ENCODE data around the gene ACBD3.
"Not testable (repeated sequence)": the region's sequence is repeated elsewhere in the genome, so short reads cannot be mapped to it uniquely, and the experiment has no call there.

The ACBD3 gene

GRCh38 chr1:226186124-226187018, at the start of gene ACBD3:
ACBD3 (minus strand) TSS chr1:226186741; CDS start chr1:226186675, 66 bp downstream.
- peak; percentile 92 for DNase-seq

- DNase-seq = no peak
These were observed 47.3 kb upstream of the ACBD3 start for GRCh38 chr1:226233806-226234205.

- DNase-seq = no peak
These were observed 46.8 kb upstream of the ACBD3 start for GRCh38 chr1:226233293-226233692.

- no peak for DNase-seq
These were observed 40.1 kb upstream of the ACBD3 start for GRCh38 chr1:226226601-226227000.

- peak; percentile 46 for DNase-seq
These were observed 37.3 kb upstream of the ACBD3 start for GRCh38 chr1:226223786-226224244.

GRCh38 chr1:226223157-226223785, 36.7 kb upstream of the ACBD3 start, which contains the start of gene MIXL1:
MIXL1 (plus strand) TSS chr1:226223664; CDS start chr1:226223682, 18 bp downstream.
- peak; percentile 32 for DNase-seq

- no peak for DNase-seq
These were observed 36.1 kb upstream of the ACBD3 start for GRCh38 chr1:226222686-226223085.

- DNase-seq = no peak
These were observed 34.1 kb upstream of the ACBD3 start for GRCh38 chr1:226220473-226221189.

- DNase-seq = no peak
These were observed 30.7 kb upstream of the ACBD3 start for GRCh38 chr1:226217273-226217672.

- DNase-seq = no peak
These were observed 29.5 kb upstream of the ACBD3 start for GRCh38 chr1:226216056-226216455.

GRCh38 chr1:226215239-226215638, 28.7 kb upstream of the ACBD3 start:
- DNase-seq = no peak

- DNase-seq = no peak
These were observed 26.0 kb upstream of the ACBD3 start for GRCh38 chr1:226212545-226212944.

- no peak for DNase-seq
These were observed 24.8 kb upstream of the ACBD3 start for GRCh38 chr1:226211181-226211821.

GRCh38 chr1:226210571-226211176, 24.1 kb upstream of the ACBD3 start:
- DNase-seq = peak; percentile 6

GRCh38 chr1:226209307-226210059, 22.9 kb upstream of the ACBD3 start:
- no peak for DNase-seq

- DNase-seq = no peak
These were observed 20.5 kb upstream of the ACBD3 start for GRCh38 chr1:226207048-226207447.

GRCh38 chr1:226204198-226204597, 17.7 kb upstream of the ACBD3 start:
- DNase-seq = no peak

- DNase-seq = no peak
These were observed 17.1 kb upstream of the ACBD3 start for GRCh38 chr1:226203655-226204054.

GRCh38 chr1:226203240-226203639, 16.7 kb upstream of the ACBD3 start:
- DNase-seq = no peak

- not testable (repeated sequence) for DNase-seq
These were observed 16.1 kb upstream of the ACBD3 start for GRCh38 chr1:226202666-226203065.

GRCh38 chr1:226202246-226202645, 15.7 kb upstream of the ACBD3 start:
- DNase-seq = no peak

Measured in NCI-H146 (cell line).